Activated CD4-positive, alpha-beta T cell treated with anti-CD3 and anti-CD28 coated beads, Interleukin-2, amount 50 U/mL, for 48 hours (primary cell): Measurements from ENCODE around the gene LYPD8.

Experiments used
- DNase-seq, 2 experiments: peaks; one replicate each; pipeline ENCODE4 v3.0.0-alpha.2; 2020

Gene LYPD8

DNA sequence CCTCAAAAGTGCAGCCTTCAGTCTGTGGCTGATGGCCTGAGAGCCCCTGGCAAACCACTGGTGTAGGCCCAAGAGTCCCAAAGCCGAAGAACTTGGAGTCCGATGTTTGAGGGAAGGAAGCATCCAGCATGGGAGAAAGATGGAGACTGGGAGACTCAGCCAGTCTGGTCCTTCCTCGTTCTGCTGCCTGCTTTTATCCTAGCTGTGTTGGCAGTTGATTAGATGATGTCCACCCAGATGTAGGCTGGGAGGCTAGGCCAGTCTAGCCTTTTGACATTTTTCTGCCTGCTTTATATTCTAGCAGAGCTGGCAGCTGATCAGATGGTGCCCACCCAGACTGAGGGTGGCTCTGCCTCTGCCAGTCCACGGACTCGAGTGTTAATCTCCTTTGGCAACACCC lies 1.1 kb upstream of the LYPD8 start:
- no peak for DNase-seq

- DNase-seq = no peak
Measured at GRCh38 chr1:248756151-248756550, 592 bp upstream of the LYPD8 start.

GRCh38 chr1:248753708-248754280 lies 1.8 kb downstream of the LYPD8 start:
- no peak for DNase-seq

DNA sequence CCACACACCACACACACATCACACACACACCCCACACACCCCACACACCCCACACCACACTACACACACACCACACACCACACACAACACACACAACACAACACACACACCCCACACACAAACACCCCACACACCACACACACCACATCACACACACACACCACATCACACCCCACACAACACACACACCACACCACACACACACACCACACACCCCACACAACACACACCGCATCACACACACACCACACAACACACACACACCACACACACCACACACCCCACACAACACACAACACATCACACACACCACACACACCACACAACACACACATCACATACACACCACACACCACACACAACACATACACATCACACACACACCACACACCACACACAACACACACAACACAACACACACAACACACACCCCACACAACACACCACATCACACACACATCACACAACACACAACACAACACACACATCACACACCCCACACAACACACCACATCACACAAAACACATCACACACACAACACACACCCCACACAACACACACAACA lies 2.4 kb downstream of the LYPD8 start:
- DNase-seq = no peak

GRCh38 chr1:248752161-248753028 lies 3.2 kb downstream of the LYPD8 start:
- DNase-seq = no peak

GRCh38 chr1:248751635-248752034 lies 3.9 kb downstream of the LYPD8 start:
- DNase-seq = no peak

DNA sequence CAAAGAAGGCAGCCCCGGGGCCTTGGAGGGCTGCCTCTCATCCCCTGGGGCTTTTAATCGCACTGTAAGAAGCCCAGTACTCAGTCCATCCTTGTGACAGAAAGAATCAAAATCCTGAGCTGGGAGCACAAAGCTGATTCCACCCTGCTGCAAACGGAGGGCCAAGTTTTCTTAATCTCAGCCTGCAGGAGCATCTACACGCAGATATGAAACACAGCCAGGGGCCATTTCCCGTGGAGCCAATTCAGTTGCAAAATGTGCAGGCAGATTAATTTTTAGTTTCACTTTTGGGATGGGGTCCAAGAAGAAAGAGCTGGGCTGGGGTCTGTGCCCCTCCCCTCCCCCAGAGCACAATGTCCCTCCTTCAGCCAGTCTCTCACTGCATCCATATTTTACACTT lies 4.4 kb downstream of the LYPD8 start:
- no peak for DNase-seq

DNA sequence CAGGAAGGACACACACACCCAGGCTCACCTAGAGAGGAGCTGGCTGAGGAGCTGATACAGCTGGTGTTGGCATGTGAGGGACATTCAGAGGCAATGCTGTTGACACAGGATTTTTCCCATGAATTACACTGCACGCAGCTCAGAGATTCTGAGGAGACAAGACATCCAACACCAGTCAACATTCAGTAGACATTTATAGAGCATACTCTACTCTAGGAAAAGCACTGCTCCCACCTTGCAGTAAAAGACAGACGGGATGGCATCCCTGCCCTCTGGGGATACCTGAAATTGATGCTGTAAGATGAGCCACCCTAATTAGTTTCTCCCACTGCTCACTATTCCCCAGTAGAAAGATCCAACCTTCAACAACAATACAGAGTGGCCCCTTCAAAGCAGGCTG lies 5.1 kb downstream of the LYPD8 start:
- DNase-seq = no peak

DNA sequence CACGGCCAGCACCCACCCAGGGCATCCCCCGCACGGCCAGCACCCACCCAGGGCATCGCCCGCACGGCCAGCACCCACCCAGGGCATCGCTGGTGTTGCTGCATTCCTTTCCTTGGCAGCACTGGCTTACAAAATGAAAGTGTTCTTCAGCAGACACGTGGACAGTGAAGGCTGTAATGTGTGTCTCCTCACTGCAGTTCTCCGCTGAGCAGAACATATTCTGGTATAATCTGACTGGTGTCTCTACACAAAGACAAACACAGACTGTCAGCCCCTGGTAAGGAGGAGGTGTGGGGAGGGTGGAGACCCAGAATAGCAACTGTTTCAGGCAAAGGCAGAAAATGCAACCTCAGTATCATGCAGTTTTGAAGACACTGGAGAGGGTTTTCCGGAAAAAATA lies 7.3 kb downstream of the LYPD8 start:
- DNase-seq = no peak

GRCh38 chr1:248740876-248741275 lies 14.7 kb downstream of the LYPD8 start:
- no peak for DNase-seq

GRCh38 chr1:248739572-248740205 lies 15.9 kb downstream of the LYPD8 start:
- no peak for DNase-seq

GRCh38 chr1:248737457-248737856 lies 18.1 kb downstream of the LYPD8 start:
- no peak for DNase-seq

DNA sequence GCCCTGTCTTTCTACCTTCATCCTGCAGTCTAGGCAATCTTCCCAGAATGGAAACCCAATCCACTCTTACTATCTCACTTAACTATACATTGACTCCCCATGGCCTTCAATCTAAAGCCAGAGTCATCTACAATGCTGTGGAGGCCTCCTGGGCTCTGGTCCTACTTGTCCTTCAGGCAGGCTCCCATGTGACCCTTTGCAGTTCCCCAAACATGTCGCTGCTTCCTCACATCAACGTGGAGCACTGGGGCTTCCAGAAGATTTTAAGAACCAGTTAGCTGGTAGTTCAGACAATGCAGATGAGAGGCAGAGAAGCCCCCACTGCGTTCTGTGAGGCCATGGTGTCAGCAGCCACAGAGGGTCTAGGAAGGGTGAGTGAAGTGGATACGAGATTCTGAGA lies 18.6 kb downstream of the LYPD8 start:
- no peak for DNase-seq

GRCh38 chr1:248733566-248733965 lies 22.0 kb downstream of the LYPD8 start:
- no peak for DNase-seq

GRCh38 chr1:248730507-248731335 lies 24.8 kb downstream of the LYPD8 start:
- DNase-seq = no peak

DNA sequence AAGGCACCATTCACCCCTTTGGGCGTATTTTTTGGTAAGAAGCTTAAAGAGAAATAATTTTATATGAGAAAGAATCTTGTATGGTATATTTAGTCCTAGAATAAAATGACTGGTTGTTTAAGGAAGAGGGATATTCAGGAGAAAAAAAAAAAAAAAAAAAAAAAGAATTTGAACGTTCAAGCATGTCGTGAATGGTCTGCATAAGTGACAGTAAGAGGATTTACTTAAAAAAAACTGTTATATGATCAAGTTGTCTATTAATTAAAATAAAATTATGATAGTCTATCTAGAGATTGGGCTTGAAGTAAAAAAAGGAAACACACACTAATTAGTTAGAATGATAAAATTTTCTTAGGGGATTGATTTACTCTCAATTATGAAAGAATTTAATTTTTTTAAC lies 41.3 kb downstream of the LYPD8 start:
- no peak for DNase-seq

DNA sequence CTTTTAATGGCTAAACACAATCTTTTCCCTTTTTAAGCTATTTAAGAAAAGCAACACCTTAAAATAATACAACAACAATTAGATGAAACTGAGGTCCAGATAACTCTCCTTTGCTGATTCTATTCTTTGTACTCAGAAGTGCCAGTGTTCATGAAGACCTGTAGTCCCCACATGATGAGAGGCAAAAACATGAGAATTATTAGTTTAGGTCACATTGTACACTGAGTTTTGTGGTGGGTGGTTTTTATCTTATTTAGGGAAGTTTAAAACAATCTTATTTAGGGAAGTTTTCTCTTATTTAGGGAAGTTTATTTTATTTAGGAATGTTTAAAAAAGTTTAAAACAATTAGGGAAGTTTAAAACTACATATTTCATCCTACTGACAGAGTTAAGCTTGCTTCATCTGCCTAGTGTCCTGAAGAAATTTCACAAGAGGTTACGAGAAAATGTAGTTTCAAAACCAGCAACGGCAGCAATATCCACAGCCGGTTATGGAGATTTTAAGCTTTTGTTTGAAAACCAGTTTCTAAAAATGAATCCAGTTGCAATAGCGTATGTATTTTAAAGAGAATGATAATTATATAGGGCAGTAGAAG lies 45.2 kb downstream of the LYPD8 start:
- DNase-seq = no peak

DNA sequence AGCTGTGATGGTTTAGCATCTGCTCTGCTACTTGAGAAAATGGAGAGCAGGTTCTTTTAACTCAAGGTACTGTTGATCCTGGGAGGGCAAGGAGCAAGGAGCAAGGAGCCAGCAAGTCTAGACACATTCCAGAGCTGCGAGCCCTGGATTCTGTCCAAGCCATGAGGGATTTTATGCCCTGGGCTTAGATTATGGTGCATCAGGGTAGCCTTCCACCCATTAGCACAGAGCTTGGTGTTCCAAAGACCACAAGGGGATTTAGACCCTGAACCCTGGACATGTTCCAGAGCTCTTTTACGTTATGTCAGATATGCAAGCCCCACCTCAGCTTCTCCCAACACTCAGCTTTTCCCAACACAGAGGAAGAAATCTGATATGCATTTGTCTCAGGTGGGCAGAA lies 51.0 kb downstream of the LYPD8 start:
- DNase-seq = no peak

- no peak for DNase-seq
Measured at GRCh38 chr1:248703674-248704073, 51.9 kb downstream of the LYPD8 start.

- no peak for DNase-seq
Measured at GRCh38 chr1:248702714-248703113, 52.8 kb downstream of the LYPD8 start, which contains the start of gene OR14I1. OR14I1 (minus strand) TSS chr1:248702766.

GRCh38 chr1:248699099-248699498 lies 56.5 kb downstream of the LYPD8 start:
- no peak for DNase-seq

DNA sequence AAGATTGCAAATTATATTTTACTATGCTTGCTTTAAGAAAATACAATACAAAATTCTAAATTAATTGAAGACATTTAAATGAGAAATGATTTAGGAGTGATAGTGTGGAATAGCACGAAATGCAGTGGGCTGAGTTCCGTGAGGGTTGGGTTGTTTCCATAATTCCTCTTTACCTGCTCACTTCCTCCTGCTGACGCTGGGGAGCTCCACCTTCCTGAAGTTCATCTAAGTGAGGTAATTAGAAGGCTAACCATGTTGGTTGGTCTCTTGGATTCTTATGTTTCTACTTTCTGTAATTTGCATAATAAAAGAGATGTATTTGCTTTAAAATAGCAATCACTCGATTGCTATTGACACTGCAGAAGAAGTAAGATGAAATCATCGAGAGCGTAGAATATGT lies 57.7 kb downstream of the LYPD8 start:
- DNase-seq = no peak
